ENCODE results near the gene BAK1.

Gene BAK1

DNA sequence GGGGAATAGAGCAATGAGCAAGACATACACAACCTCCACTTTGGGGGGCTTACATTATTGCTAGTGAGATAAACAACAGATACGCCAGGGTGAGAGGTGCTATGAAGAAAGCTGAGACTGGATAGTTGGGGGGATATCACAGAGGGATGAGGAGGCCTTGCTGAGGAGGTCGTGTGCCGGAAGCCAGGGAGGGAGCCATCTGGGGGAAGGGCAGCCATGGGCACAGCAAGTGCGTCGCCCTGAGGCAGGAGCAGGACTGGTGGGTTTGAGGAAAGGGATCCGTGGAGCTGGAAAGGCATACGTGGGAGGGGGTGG lies 12.2 kb upstream of the BAK1 start:
- Histone ChIP-seq H3K9me3 (ENCODE audit: severe bottlenecking) (no peaks in the 10 kb centered on the region), H3K27ac (ENCODE audit: poor library complexity, severe bottlenecking) (peak overlapping the region; percentile 95), H3K4me1 (ENCODE audit: insufficient read depth, poor library complexity, severe bottlenecking) (peaks cover 26% of the 10 kb centered on the region)

GRCh38 chr6:33591424-33592032 lies 11.5 kb upstream of the BAK1 start:
- Histone ChIP-seq H3K4me3 (ENCODE audit: severe bottlenecking) (no peak overlapping the region), H3K4me1 (ENCODE audit: insufficient read depth, poor library complexity, severe bottlenecking) (peaks cover 21% of the 10 kb centered on the region), H3K27me3 (ENCODE audit: insufficient read depth, poor library complexity, severe bottlenecking) (no peaks in the 10 kb centered on the region), H3K27ac (ENCODE audit: poor library complexity, severe bottlenecking) (peak overlapping the region; percentile 95), H3K9me3 (ENCODE audit: severe bottlenecking) (no peaks in the 10 kb centered on the region), H3K36me3 (ENCODE audit: low read depth) (no peaks in the 10 kb centered on the region)
- TF ChIP-seq, protein P1, sequence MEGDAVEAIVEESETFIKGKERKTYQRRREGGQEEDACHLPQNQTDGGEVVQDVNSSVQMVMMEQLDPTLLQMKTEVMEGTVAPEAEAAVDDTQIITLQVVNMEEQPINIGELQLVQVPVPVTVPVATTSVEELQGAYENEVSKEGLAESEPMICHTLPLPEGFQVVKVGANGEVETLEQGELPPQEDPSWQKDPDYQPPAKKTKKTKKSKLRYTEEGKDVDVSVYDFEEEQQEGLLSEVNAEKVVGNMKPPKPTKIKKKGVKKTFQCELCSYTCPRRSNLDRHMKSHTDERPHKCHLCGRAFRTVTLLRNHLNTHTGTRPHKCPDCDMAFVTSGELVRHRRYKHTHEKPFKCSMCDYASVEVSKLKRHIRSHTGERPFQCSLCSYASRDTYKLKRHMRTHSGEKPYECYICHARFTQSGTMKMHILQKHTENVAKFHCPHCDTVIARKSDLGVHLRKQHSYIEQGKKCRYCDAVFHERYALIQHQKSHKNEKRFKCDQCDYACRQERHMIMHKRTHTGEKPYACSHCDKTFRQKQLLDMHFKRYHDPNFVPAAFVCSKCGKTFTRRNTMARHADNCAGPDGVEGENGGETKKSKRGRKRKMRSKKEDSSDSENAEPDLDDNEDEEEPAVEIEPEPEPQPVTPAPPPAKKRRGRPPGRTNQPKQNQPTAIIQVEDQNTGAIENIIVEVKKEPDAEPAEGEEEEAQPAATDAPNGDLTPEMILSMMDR (IDR thresholded peaks at IDR 0.05; ENCODE audit: poor library complexity, severe bottlenecking), result no peak
- ATAC-seq (ENCODE audit: low read depth) (no peak), DNase-seq (ENCODE audit: low spot score) (no peak)

More for the DNA sequence above, 12.2 kb upstream of the BAK1 start:
- Histone ChIP-seq H3K27me3 (ENCODE audit: insufficient read depth, poor library complexity, severe bottlenecking) (no peaks in the 10 kb centered on the region), H3K4me3 (ENCODE audit: severe bottlenecking) (no peak overlapping the region), H3K36me3 (ENCODE audit: low read depth) (no peaks in the 10 kb centered on the region)
- DNase-seq (ENCODE audit: low spot score) (no peak), ATAC-seq (ENCODE audit: low read depth) (no peak)
- TF ChIP-seq, protein P1 (IDR thresholded peaks at IDR 0.05; ENCODE audit: poor library complexity, severe bottlenecking), result no peak

- TF ChIP-seq, protein P1 (IDR thresholded peaks at IDR 0.05; ENCODE audit: poor library complexity, severe bottlenecking), result no peak
- Histone ChIP-seq H3K9me3 (ENCODE audit: severe bottlenecking) (no peaks in the 10 kb centered on the region), H3K36me3 (ENCODE audit: low read depth) (no peaks in the 10 kb centered on the region), H3K4me1 (ENCODE audit: insufficient read depth, poor library complexity, severe bottlenecking) (peaks cover 21% of the 10 kb centered on the region), H3K27me3 (ENCODE audit: insufficient read depth, poor library complexity, severe bottlenecking) (no peaks in the 10 kb centered on the region), H3K27ac (ENCODE audit: poor library complexity, severe bottlenecking) (peak overlapping the region; percentile 95), H3K4me3 (ENCODE audit: severe bottlenecking) (no peak overlapping the region)
- no peak for DNase-seq (ENCODE audit: low spot score)
- peak; percentile 70 for ATAC-seq (ENCODE audit: low read depth)
Measured at GRCh38 chr6:33590531-33591198, 10.6 kb upstream of the BAK1 start.

DNA sequence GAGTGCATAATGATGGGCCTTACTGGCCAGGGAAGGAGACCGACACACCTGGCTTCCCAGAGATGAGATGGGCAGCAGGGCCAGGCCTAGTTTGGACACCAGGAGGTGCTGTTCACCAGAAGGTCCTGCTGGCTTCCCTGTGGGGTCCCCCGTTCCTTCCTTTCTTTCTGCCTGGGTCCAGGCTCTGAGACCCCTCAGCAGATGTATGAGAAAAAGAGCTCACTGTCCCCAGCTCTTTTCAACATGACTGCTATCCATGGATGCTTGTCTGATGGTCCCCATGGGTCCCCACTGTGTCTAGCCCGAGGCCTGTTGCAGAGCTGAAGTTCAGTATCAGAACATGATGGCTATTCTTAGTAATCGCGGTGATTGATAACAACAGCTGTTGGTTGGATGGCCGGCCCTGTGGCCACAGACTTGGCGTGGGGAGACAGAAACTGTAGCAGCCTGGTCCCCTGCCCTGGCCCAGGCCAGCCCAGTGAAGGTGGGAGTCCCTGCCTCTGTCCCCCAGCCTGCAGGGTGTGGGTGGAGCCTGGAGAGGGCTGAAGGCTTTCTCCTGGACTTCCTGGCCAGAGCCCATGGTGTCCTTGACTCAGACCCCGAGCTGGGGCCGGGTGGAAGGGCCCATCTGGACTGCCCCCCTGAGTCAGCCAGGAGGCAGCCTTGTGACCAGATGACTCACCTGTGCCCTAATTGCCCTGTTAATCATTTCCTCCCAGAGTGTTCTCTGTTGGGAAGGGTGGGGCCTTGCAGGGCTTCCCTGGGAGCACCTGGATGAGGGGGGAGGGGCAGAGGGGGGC lies 9.9 kb upstream of the BAK1 start:
- peak; percentile 77 for ATAC-seq (ENCODE audit: low read depth)

More for the DNA sequence above, 9.9 kb upstream of the BAK1 start:
- H3K4me1 ChIP-seq (ENCODE audit: insufficient read depth, poor library complexity, severe bottlenecking), result peaks cover 21% of the 10 kb centered on the region
- H3K27me3 ChIP-seq (ENCODE audit: insufficient read depth, poor library complexity, severe bottlenecking), result no peaks in the 10 kb centered on the region
- H3K27ac ChIP-seq (ENCODE audit: poor library complexity, severe bottlenecking), result peak overlapping the region; percentile 95
- TF ChIP-seq, protein P1 (IDR thresholded peaks at IDR 0.05; ENCODE audit: poor library complexity, severe bottlenecking), result peak; percentile 87
- no peaks in the 10 kb centered on the region for H3K36me3 ChIP-seq (ENCODE audit: low read depth)
- H3K4me3 ChIP-seq (ENCODE audit: severe bottlenecking), result no peak overlapping the region
- peak; percentile 95 for DNase-seq (ENCODE audit: low spot score)
- H3K9me3 ChIP-seq (ENCODE audit: severe bottlenecking), result no peaks in the 10 kb centered on the region
